ENCODE data around the gene PHOSPHO1.

- TF ChIP-seq CTCF (IDR thresholded peaks at IDR 0.05) (no peak), EP300 (IDR thresholded peaks at IDR 0.05) (no peak), POLR2AphosphoS5 (IDR thresholded peaks at IDR 0.05) (no peak), POLR2A (IDR thresholded peaks at IDR 0.05) (no peak)
These were observed 32.4 kb downstream of the PHOSPHO1 start for GRCh38 chr17:49198211-49198610.

Data from gastroesophageal sphincter (tissue), 3 donors.